CD4-positive, alpha-beta T cell treated with Interleukin-4 for 1 hour (primary cell): ENCODE results near the gene RSRP1.

Source experiments
- DNase-seq, 2 donors: peaks; one replicate each; pipeline ENCODE4 v3.0.0-alpha.2; 2020 to 2022

Gene RSRP1

GRCh38 chr1:25216123-25216522 lies 31.1 kb downstream of the RSRP1 start:
- DNase-seq, result no peak

DNA sequence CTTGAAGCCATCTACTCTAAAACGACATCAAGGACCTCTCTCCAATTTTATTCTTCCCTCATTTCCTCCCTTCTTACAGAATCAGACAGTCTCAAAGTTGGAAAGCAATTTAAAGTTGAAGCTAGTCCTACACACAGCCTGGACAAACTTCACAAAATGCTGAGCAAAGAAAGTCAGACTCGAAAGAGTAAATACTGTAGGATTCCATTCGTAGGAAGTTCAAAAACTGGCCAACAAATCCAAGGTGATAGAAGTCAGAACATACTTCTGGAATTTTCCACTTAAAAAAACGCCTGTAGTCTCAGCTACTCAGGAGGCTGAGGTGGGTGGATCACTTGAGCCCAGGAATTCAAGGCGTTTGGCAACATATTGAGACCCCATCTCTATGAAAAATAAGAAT lies 34.5 kb downstream of the RSRP1 start:
- DNase-seq, result no peak

DNA sequence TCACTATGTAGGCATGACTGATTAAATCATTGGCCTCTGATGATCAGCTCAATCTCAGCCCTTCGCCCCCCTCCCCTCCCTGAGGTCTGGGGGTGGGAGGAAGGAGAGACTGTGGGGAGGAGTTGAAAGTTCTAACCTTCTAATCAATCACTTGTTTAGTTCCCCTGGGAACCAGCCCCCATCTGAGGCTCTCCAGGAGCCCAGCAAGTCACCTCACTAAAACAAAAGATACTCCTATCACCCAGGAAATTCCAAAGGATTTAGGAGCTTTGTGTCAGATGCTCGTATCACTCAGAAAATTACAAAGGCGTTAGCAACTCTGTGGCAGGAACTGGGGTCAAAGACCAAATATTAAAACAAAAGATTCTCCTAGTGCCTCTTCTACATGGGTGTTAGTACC lies 36.5 kb downstream of the RSRP1 start:
- DNase-seq, result no peak

DNA sequence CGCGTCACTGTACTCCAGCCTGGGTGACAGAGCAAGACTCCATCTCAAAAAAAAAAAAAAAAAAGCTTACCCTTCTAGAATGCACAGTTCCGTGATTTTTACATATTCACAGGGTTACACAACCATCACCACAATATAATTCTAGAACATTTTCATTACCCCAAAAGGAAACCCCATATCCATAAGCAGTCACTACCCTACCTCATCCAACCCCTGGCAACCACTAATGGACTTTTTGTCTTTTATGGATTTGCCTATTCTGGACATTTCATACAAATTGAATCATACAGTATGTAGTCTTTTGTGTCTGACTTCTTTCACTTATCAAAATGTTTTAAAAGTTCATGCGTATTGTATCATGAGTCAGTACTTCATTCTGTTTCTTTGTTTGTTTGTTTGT lies 37.7 kb downstream of the RSRP1 start:
- DNase-seq, result no peak

GRCh38 chr1:25208561-25209222 lies 38.6 kb downstream of the RSRP1 start:
- DNase-seq, result no peak

GRCh38 chr1:25208092-25208491 lies 39.2 kb downstream of the RSRP1 start:
- DNase-seq, result no peak

- no peak for DNase-seq
Observed at GRCh38 chr1:25206201-25206600, 41.1 kb downstream of the RSRP1 start.

GRCh38 chr1:25205786-25206185 lies 41.5 kb downstream of the RSRP1 start:
- DNase-seq, result no peak

DNA sequence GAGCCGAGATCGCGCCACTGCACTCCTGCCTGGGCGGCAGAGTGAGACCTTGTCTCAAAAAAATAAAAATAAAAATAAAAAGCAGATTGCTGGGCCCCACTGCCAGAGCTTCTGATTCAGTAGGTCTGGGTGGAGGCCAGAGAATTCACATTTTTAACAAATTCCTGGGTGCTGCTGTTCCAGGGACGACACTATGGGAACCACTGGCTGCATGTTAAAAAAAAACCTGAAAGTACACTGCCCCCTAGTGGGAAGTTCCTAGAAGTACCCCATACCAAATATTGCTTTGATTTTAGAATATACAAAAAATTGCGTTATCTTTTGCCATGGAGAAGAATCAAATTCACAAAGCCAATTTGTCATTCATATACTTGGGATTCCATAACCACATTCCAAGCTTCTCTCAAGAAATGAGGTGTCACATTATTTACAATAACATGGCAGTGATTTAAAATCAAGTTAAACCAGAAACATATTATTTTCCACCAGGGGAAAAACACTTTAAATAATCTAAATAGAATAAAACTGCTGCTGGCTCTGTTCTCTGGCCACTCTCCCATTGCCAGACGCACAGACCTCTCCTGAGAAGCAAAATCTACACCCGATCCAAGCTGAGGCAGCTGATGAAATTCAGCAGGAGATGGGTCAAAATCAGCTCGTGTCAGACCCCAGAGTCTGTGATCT lies 42.3 kb downstream of the RSRP1 start:
- DNase-seq, result peak in 1 of 2 donors; percentile 48

DNA sequence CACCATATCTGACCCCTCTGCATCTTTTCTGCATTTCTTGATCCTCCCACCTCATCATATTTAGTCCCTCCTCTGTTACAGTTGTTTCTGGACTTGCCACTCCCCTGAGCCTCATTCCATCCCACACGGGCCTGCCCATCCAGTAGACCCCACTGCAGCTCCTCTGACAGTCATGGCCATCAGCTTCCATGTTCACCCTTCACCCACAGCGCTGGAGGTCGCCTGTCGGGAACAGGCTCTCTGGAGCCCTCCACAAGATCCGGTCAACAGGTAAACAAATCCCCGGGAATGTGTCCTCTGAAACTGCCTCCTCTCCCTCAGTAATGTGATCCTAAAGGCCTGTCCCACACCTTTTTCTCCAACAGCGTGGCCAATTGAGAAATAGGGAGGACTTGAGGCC lies 46.2 kb downstream of the RSRP1 start:
- no peak for DNase-seq

DNA sequence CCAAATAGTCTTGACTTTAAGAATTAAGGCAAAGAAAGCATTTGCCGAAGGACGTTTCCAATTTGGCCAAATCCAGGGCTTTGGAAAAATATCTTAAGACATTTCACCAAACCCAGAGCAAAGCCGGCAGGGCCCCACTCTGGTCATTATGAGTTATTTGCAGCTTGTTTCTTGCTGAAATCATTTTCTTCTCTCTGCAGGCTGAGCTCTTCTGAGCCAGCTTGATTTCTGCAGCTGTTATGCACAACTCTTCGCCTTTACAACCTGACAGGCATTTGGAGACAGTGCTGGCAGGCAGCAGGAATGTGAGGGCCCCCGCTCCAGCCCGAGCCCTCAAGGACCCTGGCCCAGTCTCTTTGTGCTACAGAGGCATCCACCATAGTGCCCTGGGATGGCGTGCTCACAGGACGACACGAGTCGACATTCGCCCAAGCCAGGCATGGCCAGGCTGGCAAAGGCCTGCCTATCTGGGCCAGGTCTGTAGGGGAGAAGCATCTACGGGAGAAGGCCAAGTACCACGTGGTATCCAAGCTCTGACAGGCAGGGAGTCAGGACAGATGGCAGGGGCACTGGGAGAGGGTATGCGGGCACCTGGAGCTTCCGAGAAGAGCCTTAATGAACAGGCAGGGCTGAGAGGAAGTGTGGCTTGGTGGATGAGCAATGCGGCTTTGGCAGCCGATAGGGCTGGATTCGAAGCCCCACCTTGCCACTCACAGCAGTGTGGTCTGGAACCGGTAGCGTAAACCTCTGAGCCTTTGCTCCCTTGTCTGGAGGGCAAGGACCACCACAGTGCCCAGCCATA lies 47.2 kb downstream of the RSRP1 start:
- DNase-seq, result no peak

- DNase-seq, result no peak
Observed at GRCh38 chr1:25198663-25199252, 48.5 kb downstream of the RSRP1 start.

- DNase-seq, result no peak
Observed at GRCh38 chr1:25197982-25198662, 49.1 kb downstream of the RSRP1 start.

- no peak for DNase-seq
Observed at GRCh38 chr1:25197235-25197975, 49.8 kb downstream of the RSRP1 start.

GRCh38 chr1:25196830-25197229 lies 50.4 kb downstream of the RSRP1 start:
- DNase-seq, result no peak

- DNase-seq, result no peak
Observed at GRCh38 chr1:25195835-25196234, 51.4 kb downstream of the RSRP1 start.

DNA sequence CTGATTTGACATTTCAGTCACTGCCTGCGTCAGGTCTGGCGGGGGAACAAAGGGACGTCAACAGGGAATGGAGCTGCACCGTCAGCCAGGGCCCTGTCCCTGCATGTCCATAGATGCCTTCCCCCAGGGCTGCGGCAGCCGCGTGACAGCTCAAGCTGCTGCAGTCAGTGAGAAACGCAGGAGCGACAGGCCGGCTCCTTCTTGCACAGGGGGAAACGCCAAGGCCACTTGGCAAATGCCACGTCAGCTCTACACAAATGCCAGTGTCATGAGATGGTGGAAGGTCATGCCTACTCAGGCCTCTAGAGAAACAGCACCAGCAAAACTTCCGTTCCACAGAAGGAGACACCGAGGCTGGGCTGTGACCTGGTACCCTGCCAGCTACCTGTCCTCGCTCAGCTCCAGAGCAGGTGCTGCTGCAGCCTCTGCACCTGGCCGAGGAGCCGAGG lies 52.7 kb downstream of the RSRP1 start:
- no peak for DNase-seq

- no peak for DNase-seq
Observed at GRCh38 chr1:25194054-25194453, 53.2 kb downstream of the RSRP1 start.

DNA sequence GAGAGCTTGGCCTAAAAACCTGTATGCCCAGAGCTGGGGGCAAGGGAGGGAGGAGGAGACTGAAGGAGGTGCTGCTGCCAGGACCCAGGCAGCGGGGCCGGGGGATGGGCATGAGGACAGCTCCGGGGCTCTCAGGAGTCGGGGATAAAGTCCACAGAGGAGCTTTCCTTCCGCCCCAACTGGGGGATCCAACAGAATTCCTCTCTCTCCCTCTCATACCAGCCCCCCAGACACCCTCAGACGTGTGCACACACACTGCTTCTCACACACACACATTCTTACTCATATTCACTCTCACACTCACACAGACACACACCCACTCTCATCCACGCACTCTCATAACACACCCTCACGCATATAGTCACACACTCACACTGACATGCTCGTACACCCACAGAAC lies 54.0 kb downstream of the RSRP1 start:
- DNase-seq, result no peak
